Activated T-cell treated with anti-CD3 and anti-CD28 coated beads, Interleukin-2, amount 50 U/mL, for 24 hours (primary cell): ENCODE measurements around the gene ZNF514.
"Not testable (repeated sequence)": the region's sequence is repeated elsewhere in the genome, so short reads cannot be mapped to it uniquely, and the experiment has no call there.

ENCODE experiments used
- DNase-seq: peaks from one replicate; pipeline ENCODE4 v3.0.0-alpha.2; 2020
- H3K27ac Mint-ChIP-seq: 2 replicates; pipeline ENCODE4 v1.8.0; 2020; ENCODE audit warnings: mild to moderate bottlenecking, mixed read lengths
- H3K27me3 Mint-ChIP-seq: 2 replicates; pipeline ENCODE4 v1.8.0; 2020; ENCODE audit warnings: mixed read lengths
- H3K36me3 Mint-ChIP-seq: 2 replicates; pipeline ENCODE4 v1.8.0; 2020; ENCODE audit warnings: low read depth, mixed read lengths
- H3K4me1 Mint-ChIP-seq: 2 replicates; pipeline ENCODE4 v1.8.0; 2020; ENCODE audit warnings: low read depth, mixed read lengths
- H3K4me3 Mint-ChIP-seq: 2 replicates; pipeline ENCODE4 v1.8.0; 2020; ENCODE audit warnings: mild to moderate bottlenecking, moderate library complexity, mixed read lengths
- H3K9me3 Mint-ChIP-seq: 2 replicates; pipeline ENCODE4 v1.8.0; 2020; ENCODE audit warnings: mixed read lengths

The ZNF514 gene

GRCh38 chr2:95159690-95160449 is at the start of gene ZNF514:
ZNF514 (minus strand) TSS chr2:95159848; CDS start chr2:95153253, 6,595 bp downstream.
- Mint-ChIP-seq H3K4me1 (peaks cover 28% of the 10 kb centered on the region), H3K27me3 (no peaks in the 10 kb centered on the region), H3K9me3 (peaks cover 13% of the 10 kb centered on the region), H3K36me3 (peaks cover 42% of the 10 kb centered on the region), H3K4me3 (peak within 1 kb of the TSS; percentile 80), H3K27ac (peak within 1 kb of the TSS; percentile 88)
- DNase-seq = peak; percentile 85

DNA sequence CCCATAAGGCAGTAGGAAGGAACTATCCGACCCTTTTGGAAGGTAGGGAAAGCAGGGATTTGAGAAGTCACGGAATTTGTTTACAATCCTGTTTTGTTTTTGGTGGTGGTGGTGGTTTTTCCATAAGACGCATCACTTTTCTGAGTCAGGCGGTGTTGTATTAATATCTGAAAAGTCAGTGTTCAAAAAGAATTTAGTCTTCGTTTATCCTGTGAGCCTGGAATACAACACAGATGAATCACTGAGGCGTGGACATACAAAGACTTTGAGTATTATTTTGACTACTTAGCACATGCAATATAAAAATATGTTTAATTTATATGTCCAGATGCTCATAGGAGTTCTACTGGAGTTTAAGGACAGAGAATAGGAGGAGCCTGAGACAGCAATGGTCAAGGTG is 48.5 kb upstream of the ZNF514 start:
- peaks cover 42% of the 10 kb centered on the region for H3K9me3 Mint-ChIP-seq
- no peak for DNase-seq
- peak overlapping the region; percentile 92 for H3K4me3 Mint-ChIP-seq
- H3K4me1 Mint-ChIP-seq = peaks cover 30% of the 10 kb centered on the region
- no peaks in the 10 kb centered on the region for H3K27me3 Mint-ChIP-seq
- H3K27ac Mint-ChIP-seq = peak overlapping the region; percentile 73
- peaks cover 59% of the 10 kb centered on the region for H3K36me3 Mint-ChIP-seq

DNA sequence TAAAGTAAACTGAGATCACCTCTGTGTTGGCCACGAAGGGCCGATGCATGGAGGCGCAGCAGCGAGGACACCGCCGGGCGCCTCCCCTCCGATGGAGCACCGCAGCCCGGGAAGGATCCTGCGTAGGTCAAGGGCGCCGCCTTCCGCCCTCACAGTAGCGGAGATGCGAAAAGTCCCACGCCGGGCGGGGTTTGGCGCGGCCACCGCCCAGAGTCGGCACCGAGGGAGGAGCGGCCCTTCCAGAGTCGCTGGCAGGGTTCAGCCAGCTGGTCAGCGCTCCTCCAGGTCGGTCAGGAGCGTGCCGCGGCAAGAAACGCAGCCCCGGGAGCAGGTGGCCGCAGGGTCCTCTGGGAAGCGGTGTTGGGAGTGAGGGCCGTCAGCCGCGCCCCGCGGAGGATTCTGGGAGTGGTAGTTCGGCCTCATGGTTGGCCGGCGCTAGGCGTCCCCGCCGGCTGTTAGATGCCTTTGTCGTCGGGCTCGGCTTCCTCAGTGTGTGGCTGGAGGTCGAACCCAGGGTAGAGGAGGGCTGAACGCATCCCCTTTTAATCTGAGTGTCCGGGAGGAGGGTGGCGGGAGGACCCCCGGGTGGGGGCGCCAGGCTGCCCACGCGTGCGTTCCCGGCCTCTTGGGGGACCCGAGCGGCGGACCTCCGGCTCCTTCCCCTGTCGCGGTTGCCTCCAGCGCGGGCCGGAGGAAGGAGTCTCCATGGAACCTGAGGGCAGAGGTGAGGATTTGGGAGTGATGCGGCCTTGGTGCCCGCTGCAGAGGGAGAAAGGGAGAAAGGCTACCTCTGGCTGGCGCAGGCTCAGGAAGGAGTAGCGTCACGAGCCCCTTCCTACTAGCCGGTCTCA is 47.7 kb upstream of the ZNF514 start, which contains the start of gene ZNF892:
Gene ZNF892, plus strand, starts transcription at position 411 of the 851 bp plus-strand sequence. Its CDS starts 295 bp downstream, at position 706.
- H3K4me3 Mint-ChIP-seq = peak within 1 kb of the TSS; percentile 92
- no peaks in the 10 kb centered on the region for H3K27me3 Mint-ChIP-seq
- peak; percentile 89 for DNase-seq
- peaks cover 30% of the 10 kb centered on the region for H3K4me1 Mint-ChIP-seq
- peak within 1 kb of the TSS; percentile 87 for H3K27ac Mint-ChIP-seq
- H3K9me3 Mint-ChIP-seq = peaks cover 34% of the 10 kb centered on the region
- peaks cover 51% of the 10 kb centered on the region for H3K36me3 Mint-ChIP-seq

DNA sequence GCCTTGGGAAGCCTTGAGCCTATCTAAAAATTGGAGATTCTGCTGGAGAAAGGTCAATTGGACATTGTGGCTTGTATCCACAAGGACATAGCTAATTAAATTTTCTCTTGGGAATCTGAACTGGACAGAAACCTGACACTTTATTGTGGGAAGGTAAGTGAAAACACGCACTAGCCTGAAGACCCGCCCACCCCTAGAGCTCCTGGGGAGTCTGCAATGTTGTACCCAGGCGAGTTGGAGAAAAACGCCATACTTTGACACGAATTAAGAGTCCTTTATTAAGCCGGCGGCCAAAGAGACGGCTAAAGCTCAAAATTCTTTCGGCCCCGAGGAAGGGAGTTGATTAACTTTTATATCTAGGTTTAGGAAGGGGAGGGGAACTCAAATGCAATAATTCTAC is 46.4 kb upstream of the ZNF514 start:
- Mint-ChIP-seq H3K27me3 (no peaks in the 10 kb centered on the region), H3K27ac (no peak overlapping the region), H3K9me3 (peaks cover 25% of the 10 kb centered on the region), H3K36me3 (peaks cover 39% of the 10 kb centered on the region), H3K4me3 (peak overlapping the region; percentile 92), H3K4me1 (peaks cover 30% of the 10 kb centered on the region)
- DNase-seq = no peak

GRCh38 chr2:95204396-95204795 is 44.7 kb upstream of the ZNF514 start:
- peaks cover 24% of the 10 kb centered on the region for H3K36me3 Mint-ChIP-seq
- no peaks in the 10 kb centered on the region for H3K27me3 Mint-ChIP-seq
- H3K4me3 Mint-ChIP-seq = no peak overlapping the region
- no peak overlapping the region for H3K27ac Mint-ChIP-seq
- peaks cover 28% of the 10 kb centered on the region for H3K4me1 Mint-ChIP-seq
- peaks cover 15% of the 10 kb centered on the region for H3K9me3 Mint-ChIP-seq
- no peak for DNase-seq

DNA sequence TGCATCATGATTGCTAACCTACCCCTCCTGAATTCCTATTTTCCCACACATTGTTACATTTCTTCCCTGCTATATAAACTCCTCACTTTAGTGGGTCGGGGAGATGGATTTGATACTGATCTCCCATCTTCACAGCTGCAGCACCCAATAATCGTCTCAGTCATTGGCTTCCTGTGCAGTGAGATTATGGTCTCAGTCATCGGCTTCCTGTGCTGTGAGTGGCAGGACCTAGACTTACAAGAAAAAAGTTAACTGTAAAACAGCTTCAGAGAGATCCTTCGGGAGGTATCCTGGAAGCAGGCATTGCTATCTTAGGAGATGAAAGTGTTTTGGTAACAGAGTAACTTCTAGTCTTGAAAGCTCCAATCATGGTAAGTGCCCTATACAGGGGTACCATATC is 44.3 kb upstream of the ZNF514 start:
- Mint-ChIP-seq H3K27me3 (no peaks in the 10 kb centered on the region), H3K9me3 (peaks cover 10% of the 10 kb centered on the region), H3K36me3 (peaks cover 19% of the 10 kb centered on the region), H3K27ac (no peak overlapping the region), H3K4me3 (no peak overlapping the region), H3K4me1 (peaks cover 23% of the 10 kb centered on the region)
- no peak for DNase-seq

DNA sequence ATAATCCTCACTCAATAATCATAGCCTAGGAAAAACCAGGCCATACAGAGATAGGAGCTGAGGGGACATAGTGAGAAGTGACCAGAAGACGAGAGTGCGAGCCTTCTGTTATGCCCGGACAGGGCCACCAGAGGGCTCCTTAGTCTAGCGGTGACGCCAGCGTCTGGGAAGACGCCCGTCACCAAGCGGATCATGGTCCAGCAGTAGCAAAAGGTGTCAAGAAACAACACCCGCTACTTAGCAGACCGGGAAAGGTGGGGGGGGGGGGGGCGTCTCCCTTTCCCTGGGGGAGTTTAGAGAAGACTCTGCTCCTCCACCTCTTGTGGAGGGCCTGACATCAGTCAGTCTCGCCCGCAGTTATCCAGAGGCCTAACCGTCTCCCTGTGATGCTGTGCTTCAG is 33.3 kb upstream of the ZNF514 start:
- H3K27me3 Mint-ChIP-seq = peaks cover 24% of the 10 kb centered on the region
- not testable (repeated sequence) for H3K9me3 Mint-ChIP-seq, H3K4me3 Mint-ChIP-seq, H3K27ac Mint-ChIP-seq, H3K4me1 Mint-ChIP-seq, H3K36me3 Mint-ChIP-seq
- peak; percentile 60 for DNase-seq

DNA sequence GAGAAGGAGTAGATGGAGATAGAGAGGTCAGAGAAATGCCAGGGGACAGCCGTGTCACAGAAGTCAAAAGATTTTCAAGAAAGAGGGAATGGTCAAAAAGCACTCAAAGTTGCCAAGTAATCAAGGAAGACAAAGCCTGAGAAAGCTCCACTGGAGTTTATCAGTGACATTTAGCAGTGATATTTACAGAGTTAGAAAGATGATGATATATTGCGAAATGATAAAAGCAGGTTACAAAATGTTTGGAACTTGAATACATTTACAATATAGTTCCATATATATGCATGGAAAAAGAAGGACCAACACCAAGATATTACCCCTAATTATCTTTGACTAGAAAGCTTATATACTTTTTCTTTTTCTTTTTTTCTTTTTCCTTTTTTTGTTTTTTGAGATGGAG is 26.3 kb upstream of the ZNF514 start:
- H3K4me1 Mint-ChIP-seq = no peaks in the 10 kb centered on the region
- no peak overlapping the region for H3K4me3 Mint-ChIP-seq
- H3K9me3 Mint-ChIP-seq = peaks cover 35% of the 10 kb centered on the region
- no peak for DNase-seq
- H3K27me3 Mint-ChIP-seq = peaks cover 9% of the 10 kb centered on the region
- no peak overlapping the region for H3K27ac Mint-ChIP-seq
- peaks cover 38% of the 10 kb centered on the region for H3K36me3 Mint-ChIP-seq

DNA sequence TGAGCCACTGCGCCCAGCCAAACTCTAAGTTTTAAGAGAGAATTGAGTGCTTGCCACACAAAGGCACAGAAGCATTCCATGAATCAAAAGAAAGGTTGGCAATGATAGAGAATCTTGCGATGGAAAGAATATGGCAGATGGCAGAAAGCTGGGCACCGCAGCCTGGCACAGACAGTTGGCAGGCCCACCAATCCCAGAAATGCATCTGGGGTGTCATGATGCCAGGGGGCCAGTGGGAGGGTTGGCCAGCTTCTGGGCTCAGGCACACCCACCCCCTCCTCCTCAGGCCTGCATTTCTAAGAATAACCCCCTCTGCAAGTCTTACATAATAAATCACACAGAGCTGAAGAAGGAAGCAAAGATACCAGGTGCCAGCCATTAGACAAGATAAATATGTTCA is 25.5 kb upstream of the ZNF514 start:
- DNase-seq = no peak
- Mint-ChIP-seq H3K27me3 (peaks cover 5% of the 10 kb centered on the region), H3K9me3 (peaks cover 40% of the 10 kb centered on the region), H3K4me3 (no peak overlapping the region), H3K4me1 (no peaks in the 10 kb centered on the region), H3K27ac (no peak overlapping the region), H3K36me3 (peaks cover 46% of the 10 kb centered on the region)

DNA sequence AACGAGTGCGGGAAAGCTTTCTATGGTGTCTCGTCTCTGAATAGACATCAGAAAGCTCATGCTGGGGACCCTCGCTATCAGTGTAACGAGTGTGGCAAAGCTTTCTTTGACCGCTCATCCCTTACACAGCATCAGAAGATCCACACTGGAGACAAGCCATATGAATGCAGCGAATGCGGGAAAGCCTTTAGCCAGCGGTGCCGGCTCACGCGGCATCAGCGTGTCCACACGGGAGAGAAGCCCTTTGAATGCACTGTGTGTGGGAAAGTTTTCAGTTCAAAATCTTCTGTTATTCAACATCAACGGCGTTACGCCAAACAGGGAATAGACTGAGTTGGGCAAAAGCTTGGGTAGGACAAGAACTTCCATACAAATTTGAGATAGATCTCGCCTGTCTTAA is 22.1 kb upstream of the ZNF514 start:
- Mint-ChIP-seq H3K4me3 (no peak overlapping the region), H3K27ac (no peak overlapping the region), H3K9me3 (peaks cover 52% of the 10 kb centered on the region), H3K4me1 (no peaks in the 10 kb centered on the region), H3K36me3 (peaks cover 80% of the 10 kb centered on the region), H3K27me3 (no peaks in the 10 kb centered on the region)
- DNase-seq = no peak

- DNase-seq = no peak
- H3K27ac Mint-ChIP-seq = no peak overlapping the region
- H3K4me3 Mint-ChIP-seq = no peak overlapping the region
- peaks cover 3% of the 10 kb centered on the region for H3K4me1 Mint-ChIP-seq
- no peaks in the 10 kb centered on the region for H3K27me3 Mint-ChIP-seq
- H3K36me3 Mint-ChIP-seq = peaks cover 91% of the 10 kb centered on the region
- peaks cover 41% of the 10 kb centered on the region for H3K9me3 Mint-ChIP-seq
Measured at GRCh38 chr2:95179451-95179850, 19.8 kb upstream of the ZNF514 start.

DNA sequence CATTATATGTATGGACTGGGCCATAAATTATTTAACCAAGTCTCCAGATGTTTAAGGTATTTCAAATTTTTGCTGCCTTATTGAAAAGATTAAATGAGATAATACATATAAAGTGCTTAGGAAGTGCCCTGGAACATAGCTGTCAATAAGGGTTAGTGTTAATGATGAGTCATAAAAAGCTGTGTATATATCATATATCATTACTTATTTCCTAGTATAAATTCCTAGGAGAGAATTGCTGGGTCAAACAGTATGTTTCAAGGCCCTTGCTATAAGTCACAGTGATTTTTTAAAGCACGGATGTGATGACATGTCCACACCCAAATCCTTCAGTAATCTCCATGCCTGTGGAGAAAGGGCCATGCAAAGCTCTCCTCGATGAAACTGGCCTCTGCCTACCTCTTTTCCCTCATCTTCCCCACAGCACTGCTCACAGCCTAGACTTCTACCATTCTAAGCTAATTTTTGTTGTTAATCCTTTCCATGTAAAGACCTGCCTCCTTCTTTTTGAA is 14.4 kb upstream of the ZNF514 start:
- peaks cover 4% of the 10 kb centered on the region for H3K9me3 Mint-ChIP-seq
- no peak overlapping the region for H3K27ac Mint-ChIP-seq
- no peak overlapping the region for H3K4me3 Mint-ChIP-seq
- DNase-seq = no peak
- peaks cover 51% of the 10 kb centered on the region for H3K36me3 Mint-ChIP-seq
- H3K4me1 Mint-ChIP-seq = peaks cover 9% of the 10 kb centered on the region
- no peaks in the 10 kb centered on the region for H3K27me3 Mint-ChIP-seq

GRCh38 chr2:95171902-95172301 is 12.3 kb upstream of the ZNF514 start:
- H3K27ac Mint-ChIP-seq = no peak overlapping the region
- H3K27me3 Mint-ChIP-seq = no peaks in the 10 kb centered on the region

DNA sequence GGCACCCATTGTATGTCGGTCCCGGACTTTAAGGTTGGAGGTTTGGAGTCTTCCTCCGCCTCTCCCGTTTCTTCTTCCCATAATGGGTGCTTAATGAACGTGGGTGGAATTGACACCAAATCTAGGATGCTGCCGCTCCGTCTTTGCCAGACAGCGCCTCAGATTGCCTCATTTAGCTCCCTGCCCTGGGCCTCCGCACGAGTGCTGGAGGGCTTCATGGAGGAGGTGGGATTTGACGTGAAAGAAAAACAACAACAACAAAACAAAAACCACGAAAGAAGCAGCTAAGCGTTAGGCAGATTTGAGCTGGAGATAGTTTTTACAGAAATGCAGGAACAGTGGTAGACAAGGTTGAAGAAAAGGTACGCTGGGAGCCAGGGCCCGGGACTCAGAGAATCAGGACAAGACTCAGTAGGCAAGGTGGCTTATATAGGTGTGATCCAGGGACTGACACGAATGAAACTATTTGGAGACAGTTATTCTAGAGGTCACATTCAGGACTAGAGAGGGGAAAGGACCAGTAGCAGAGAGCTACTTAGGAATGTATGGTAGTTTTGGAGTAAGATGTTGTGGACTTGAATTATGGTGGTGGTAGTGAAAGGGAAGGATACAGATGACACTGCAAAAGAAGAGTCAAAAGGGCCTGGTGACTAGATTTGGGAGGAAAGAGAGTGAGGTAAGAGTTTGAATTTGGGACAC is 6.6 kb upstream of the ZNF514 start:
- Mint-ChIP-seq H3K27ac (peak overlapping the region; percentile 97), H3K9me3 (no peaks in the 10 kb centered on the region), H3K27me3 (no peaks in the 10 kb centered on the region), H3K4me3 (peak overlapping the region; percentile 98), H3K36me3 (peaks cover 38% of the 10 kb centered on the region), H3K4me1 (peaks cover 35% of the 10 kb centered on the region)
- DNase-seq = no peak

More at GRCh38 chr2:95171902-95172301, 12.3 kb upstream of the ZNF514 start:
- no peak overlapping the region for H3K4me3 Mint-ChIP-seq
- peaks cover 38% of the 10 kb centered on the region for H3K36me3 Mint-ChIP-seq
- no peaks in the 10 kb centered on the region for H3K9me3 Mint-ChIP-seq
- no peak for DNase-seq
- peaks cover 18% of the 10 kb centered on the region for H3K4me1 Mint-ChIP-seq
